Stimulated activated effector memory CD8-positive, alpha-beta T cell treated with anti-CD3 and anti-CD28 coated beads, Interleukin-12 subunit alpha, Interleukin-12 subunit beta, amount 100 ng/mL, for 72 hours (primary cell): Measurements from ENCODE around the gene TK1.
"Not testable (repeated sequence)": the region's sequence is repeated elsewhere in the genome, so short reads cannot be mapped to it uniquely, and the experiment has no call there.

Experiments
- ATAC-seq: fragments of 150-1000 bp; cut with Tn5 transposase; 2 replicates; pipeline ENCODE4 v1.10.0; 2021
- DNase-seq, 2 donors: peaks; one replicate each; pipeline ENCODE4 v3.0.0; 2021 to 2022; ENCODE audit warnings: low spot score in 2 of 2
- H3K27ac Mint-ChIP-seq: one replicate; pipeline ENCODE4 v1.8.0; 2022; ENCODE audit warnings: mild to moderate bottlenecking, mixed read lengths
- H3K36me3 Mint-ChIP-seq: one replicate; pipeline ENCODE4 v1.8.0; 2022; ENCODE audit warnings: mild to moderate bottlenecking, mixed read lengths
- H3K4me1 Mint-ChIP-seq: one replicate; pipeline ENCODE4 v1.8.0; 2022; ENCODE audit warnings: mixed read lengths
- H3K4me3 Mint-ChIP-seq: one replicate; pipeline ENCODE4 v1.8.0; 2022; ENCODE audit warnings: mild to moderate bottlenecking, mixed read lengths
- H3K9me3 Mint-ChIP-seq: one replicate; pipeline ENCODE4 v1.8.0; 2022; ENCODE audit warnings: mixed read lengths

Gene TK1

GRCh38 chr17:78151514-78152008 lies 35.3 kb downstream of the TK1 start:
- H3K27ac Mint-ChIP-seq = no peak overlapping the region
- ATAC-seq (no peak), DNase-seq (no peak)
- no peaks in the 10 kb centered on the region for H3K36me3 Mint-ChIP-seq
- no peak overlapping the region for H3K4me3 Mint-ChIP-seq
- no peaks in the 10 kb centered on the region for H3K9me3 Mint-ChIP-seq
- H3K4me1 Mint-ChIP-seq = peaks cover 6% of the 10 kb centered on the region

- peaks cover 17% of the 10 kb centered on the region for H3K4me1 Mint-ChIP-seq
- H3K9me3 Mint-ChIP-seq = no peaks in the 10 kb centered on the region
- DNase-seq = no peak
- H3K36me3 Mint-ChIP-seq = peaks cover 17% of the 10 kb centered on the region
- ATAC-seq = no peak
- no peak overlapping the region for H3K27ac Mint-ChIP-seq
- H3K4me3 Mint-ChIP-seq = no peak overlapping the region
Measured at GRCh38 chr17:78148286-78149016, 38.4 kb downstream of the TK1 start.

GRCh38 chr17:78147315-78147998 lies 39.4 kb downstream of the TK1 start:
- peak overlapping the region; percentile 81 for H3K27ac Mint-ChIP-seq
- ATAC-seq (no peak), DNase-seq (no peak)
- no peaks in the 10 kb centered on the region for H3K9me3 Mint-ChIP-seq
- no peak overlapping the region for H3K4me3 Mint-ChIP-seq
- H3K4me1 Mint-ChIP-seq = peaks cover 22% of the 10 kb centered on the region
- peaks cover 27% of the 10 kb centered on the region for H3K36me3 Mint-ChIP-seq

- DNase-seq (no peak), ATAC-seq (no peak)
- Mint-ChIP-seq H3K4me3 (no peak overlapping the region), H3K36me3 (peaks cover 33% of the 10 kb centered on the region), H3K27ac (peak overlapping the region; percentile 81), H3K9me3 (no peaks in the 10 kb centered on the region), H3K4me1 (peaks cover 22% of the 10 kb centered on the region)
Measured at GRCh38 chr17:78146881-78147280, 40.0 kb downstream of the TK1 start.

GRCh38 chr17:78146471-78146869 lies 40.4 kb downstream of the TK1 start:
- DNase-seq (no peak), ATAC-seq (no peak)
- H3K27ac Mint-ChIP-seq = peak overlapping the region; percentile 81
- no peak overlapping the region for H3K4me3 Mint-ChIP-seq
- no peaks in the 10 kb centered on the region for H3K9me3 Mint-ChIP-seq
- peaks cover 37% of the 10 kb centered on the region for H3K36me3 Mint-ChIP-seq
- H3K4me1 Mint-ChIP-seq = peaks cover 22% of the 10 kb centered on the region

- Mint-ChIP-seq H3K36me3 (peaks cover 52% of the 10 kb centered on the region), H3K4me1 (peaks cover 29% of the 10 kb centered on the region), H3K4me3 (no peak overlapping the region), H3K27ac (peak overlapping the region; percentile 79), H3K9me3 (no peaks in the 10 kb centered on the region)
- ATAC-seq = no peak
- DNase-seq = no peak
Measured at GRCh38 chr17:78144736-78145641, 41.9 kb downstream of the TK1 start.

- DNase-seq (no peak), ATAC-seq (no peak)
- Mint-ChIP-seq H3K4me3 (no peak overlapping the region), H3K4me1 (peaks cover 35% of the 10 kb centered on the region), H3K9me3 (no peaks in the 10 kb centered on the region), H3K36me3 (peaks cover 60% of the 10 kb centered on the region), H3K27ac (peak overlapping the region; percentile 79)
Measured at GRCh38 chr17:78144147-78144719, 42.6 kb downstream of the TK1 start.

- ATAC-seq (no peak), DNase-seq (no peak)
- H3K4me1 Mint-ChIP-seq = peaks cover 38% of the 10 kb centered on the region
- H3K36me3 Mint-ChIP-seq = peaks cover 67% of the 10 kb centered on the region
- peak overlapping the region; percentile 79 for H3K27ac Mint-ChIP-seq
- H3K4me3 Mint-ChIP-seq = no peak overlapping the region
- no peaks in the 10 kb centered on the region for H3K9me3 Mint-ChIP-seq
Measured at GRCh38 chr17:78143214-78144146, 43.4 kb downstream of the TK1 start.

- ATAC-seq (no peak), DNase-seq (no peak)
- H3K27ac Mint-ChIP-seq = peak overlapping the region; percentile 79
- H3K4me1 Mint-ChIP-seq = peaks cover 48% of the 10 kb centered on the region
- H3K9me3 Mint-ChIP-seq = no peaks in the 10 kb centered on the region
- no peak overlapping the region for H3K4me3 Mint-ChIP-seq
- peaks cover 79% of the 10 kb centered on the region for H3K36me3 Mint-ChIP-seq
Measured at GRCh38 chr17:78142119-78142861, 44.6 kb downstream of the TK1 start.

- Mint-ChIP-seq H3K27ac (peak overlapping the region; percentile 56), H3K4me3 (no peak overlapping the region), H3K4me1 (peaks cover 55% of the 10 kb centered on the region), H3K36me3 (peaks cover 86% of the 10 kb centered on the region), H3K9me3 (no peaks in the 10 kb centered on the region)
- ATAC-seq (no peak), DNase-seq (no peak)
Measured at GRCh38 chr17:78141437-78142118, 45.3 kb downstream of the TK1 start.

- peaks cover 67% of the 10 kb centered on the region for H3K4me1 Mint-ChIP-seq
- peak overlapping the region; percentile 53 for H3K4me3 Mint-ChIP-seq
- peak overlapping the region; percentile 88 for H3K27ac Mint-ChIP-seq
- DNase-seq = peak; percentile 97 to 99
- H3K9me3 Mint-ChIP-seq = no peaks in the 10 kb centered on the region
- ATAC-seq = peak; percentile 88
- H3K36me3 Mint-ChIP-seq = peaks cover 89% of the 10 kb centered on the region
Measured at GRCh38 chr17:78140169-78141051, 46.4 kb downstream of the TK1 start.

- Mint-ChIP-seq H3K27ac (peak overlapping the region; percentile 88), H3K36me3 (peaks cover 95% of the 10 kb centered on the region), H3K4me1 (peaks cover 70% of the 10 kb centered on the region), H3K4me3 (peak overlapping the region; percentile 53)
- not testable (repeated sequence) for ATAC-seq, DNase-seq, H3K9me3 Mint-ChIP-seq
Measured at GRCh38 chr17:78139861-78140168, 47.0 kb downstream of the TK1 start.
